ENCODE measurements around the gene RTF1.

- TF ChIP-seq, protein P1, sequence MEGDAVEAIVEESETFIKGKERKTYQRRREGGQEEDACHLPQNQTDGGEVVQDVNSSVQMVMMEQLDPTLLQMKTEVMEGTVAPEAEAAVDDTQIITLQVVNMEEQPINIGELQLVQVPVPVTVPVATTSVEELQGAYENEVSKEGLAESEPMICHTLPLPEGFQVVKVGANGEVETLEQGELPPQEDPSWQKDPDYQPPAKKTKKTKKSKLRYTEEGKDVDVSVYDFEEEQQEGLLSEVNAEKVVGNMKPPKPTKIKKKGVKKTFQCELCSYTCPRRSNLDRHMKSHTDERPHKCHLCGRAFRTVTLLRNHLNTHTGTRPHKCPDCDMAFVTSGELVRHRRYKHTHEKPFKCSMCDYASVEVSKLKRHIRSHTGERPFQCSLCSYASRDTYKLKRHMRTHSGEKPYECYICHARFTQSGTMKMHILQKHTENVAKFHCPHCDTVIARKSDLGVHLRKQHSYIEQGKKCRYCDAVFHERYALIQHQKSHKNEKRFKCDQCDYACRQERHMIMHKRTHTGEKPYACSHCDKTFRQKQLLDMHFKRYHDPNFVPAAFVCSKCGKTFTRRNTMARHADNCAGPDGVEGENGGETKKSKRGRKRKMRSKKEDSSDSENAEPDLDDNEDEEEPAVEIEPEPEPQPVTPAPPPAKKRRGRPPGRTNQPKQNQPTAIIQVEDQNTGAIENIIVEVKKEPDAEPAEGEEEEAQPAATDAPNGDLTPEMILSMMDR (IDR thresholded peaks at IDR 0.05): no peak
- no peak for TF ChIP-seq POLR2A (IDR thresholded peaks at IDR 0.05)
- TF ChIP-seq POLR2AphosphoS5 (IDR thresholded peaks at IDR 0.05): no peak
These were observed 75.8 kb downstream of the RTF1 start for GRCh38 chr15:41492597-41493204.

All from breast epithelium (tissue), 3 donors.